Pericardium fibroblast (primary cell): Measurements from ENCODE around the gene CHMP2B. TPM values are rescaled to one million over a fixed set of nuclear protein-coding genes. Genes with fewer than 3 reads are reported as not detected.

Experiments used
- total RNA-seq: library from RNA; depleted of rRNA; stranded (reverse); fragments of >200 nt; gene quantifications from 2 replicates; pipeline ENCODE4 v1.2.3, GENCODE V29; 2015

CHMP2B gene
- 21.8 and 22.0 TPM in 2 replicates for total RNA-seq

GRCh38 chr3:87227104-87227834, at the start of gene CHMP2B:
CHMP2B (plus strand) TSS chr3:87227309; CDS start chr3:87227523, 214 bp downstream.

GRCh38 chr3:87276484-87276883, 49.4 kb downstream of the CHMP2B start, which contains the start of gene POU1F1:
POU1F1 (minus strand) TSS chr3:87276584; CDS start chr3:87276462, 122 bp downstream.

Other genes starting within 250 kb of the CHMP2B start
- 89.7 and 103 TPM in 2 replicates for gene VGLL3, start 236.2 kb upstream of the CHMP2B start, total RNA-seq
- not detected in 2 replicates for gene POU1F1, start 49.3 kb downstream of the CHMP2B start, total RNA-seq